A673 (cell line): ENCODE measurements around the gene B3GNT2. TPM values are rescaled to one million over a fixed set of nuclear protein-coding genes. Genes with fewer than 3 reads are reported as not detected.
A peak's percentile ranks its signal among the peaks of the same experiment; 100 is the strongest.

ENCODE experiments used
- BruUV-seq: library from RNA; stranded (reverse); fragments of 400-500 nt; replicated peaks from 2 replicates; lab custom pipeline; 2021; lab: Mats Ljungman, UMichigan
- CTCF ChIA-PET: fragments of 300-600 bp; sonication (Branson Sonifier 250); formaldehyde crosslinking; loops from one replicate; lab custom pipeline; 2022; ENCODE audit warnings: antibody characterized with exemption; lab: Charles Lee
- POLR2A ChIA-PET: fragments of 300-600 bp; sonication (Branson Sonifier 250); formaldehyde crosslinking; loops from one replicate; lab custom pipeline; 2022; ENCODE audit warnings: antibody characterized with exemption; ENCODE audit not compliant: low non-redundant PET; lab: Charles Lee
- DNase-seq: peaks from one replicate; pipeline ENCODE4 v3.0.0-alpha.2; 2015; ENCODE audit warnings: low spot score
- H3K27ac ChIP-seq: fragments of 200-600 bp; sonication (generic); 2 replicates; pipeline ENCODE4 v1.5.1; 2016; ENCODE audit warnings: mixed run types, low read depth, mild to moderate bottlenecking, mixed read lengths, antibody characterized with exemption, low read length; ENCODE audit not compliant: poor library complexity, severe bottlenecking
- H3K27me3 ChIP-seq: fragments of 200-600 bp; sonication (generic); replicated peaks from 2 replicates; pipeline ENCODE4 v1.6.1; 2017; ENCODE audit warnings: mixed run types, low read depth, mild to moderate bottlenecking, mixed read lengths, antibody characterized with exemption, low read length; ENCODE audit not compliant: insufficient read depth, poor library complexity
- H3K36me3 ChIP-seq: fragments of 200-600 bp; sonication (generic); 2 replicates; pipeline ENCODE4 v1.6.1; 2016; ENCODE audit warnings: mixed run types, mild to moderate bottlenecking, mixed read lengths, antibody characterized with exemption, low read length; ENCODE audit not compliant: insufficient read depth, poor library complexity, severe bottlenecking
- H3K4me1 ChIP-seq: fragments of 200-600 bp; sonication (generic); 2 replicates; pipeline ENCODE4 v1.6.1; 2017; ENCODE audit warnings: mixed run types, mild to moderate bottlenecking, mixed read lengths, antibody characterized with exemption, low read length; ENCODE audit not compliant: insufficient read depth, poor library complexity, severe bottlenecking
- H3K4me3 ChIP-seq: fragments of 200-600 bp; sonication (generic); 2 replicates; pipeline ENCODE4 v1.5.1; 2016; ENCODE audit warnings: low read depth, mixed run types, mild to moderate bottlenecking, mixed read lengths, low read length; ENCODE audit not compliant: poor library complexity, severe bottlenecking
- H3K9me3 ChIP-seq: fragments of 200-600 bp; sonication (generic); 2 replicates; pipeline ENCODE4 v1.6.1; 2016; ENCODE audit warnings: mixed run types, low read depth, mild to moderate bottlenecking, mixed read lengths, antibody characterized with exemption, low read length; ENCODE audit not compliant: poor library complexity, severe bottlenecking
- CTCF ChIP-seq: fragments of 300-800, 200-600 bp; sonication (generic); conservative IDR thresholded peaks from 2 replicates; pipeline ENCODE4 v1.5.1; 2017; ENCODE audit warnings: low read depth, mild to moderate bottlenecking, antibody characterized with exemption, low read length, moderate library complexity, mixed read lengths
- EZH2 ChIP-seq: fragments of 200-600 bp; sonication (generic); IDR thresholded peaks from 2 replicates; pipeline ENCODE4 v1.6.1; 2017; ENCODE audit warnings: borderline replicate concordance, low read depth, mild to moderate bottlenecking, mixed read lengths, antibody characterized with exemption, low read length; ENCODE audit not compliant: poor library complexity, severe bottlenecking
- intact Hi-C: fragments of 100-400 bp; cut with micrococcal nuclease; formaldehyde crosslinking; loops from one replicate; pipeline ENCODE4 v1.10.0; 2022; ENCODE audit not compliant: unreplicated experiment
- microRNA-seq: library from miRNA; unstranded; fragments of <30 nt; microRNA quantifications from one replicate; pipeline ENCODE4 v1.2.0, GENCODE V29; 2021
- total RNA-seq: library from RNA; stranded (reverse); gene quantifications from 2 replicates; pipeline ENCODE4 v1.2.3, GENCODE V29; 2021

The B3GNT2 gene
- total RNA-seq, 1 experiment from 2014 or later: 6.5 TPM

GRCh38 chr2:62270728-62271127 is 74.8 kb downstream of the B3GNT2 start:
- no peaks in the 10 kb centered on the region for H3K36me3 ChIP-seq
- intact Hi-C loops: no loop called here
- no TSS peak for BruUV-seq
- TF ChIP-seq CTCF (no peak), EZH2 (no peak)
- no peaks in the 10 kb centered on the region for H3K9me3 ChIP-seq
- no peaks in the 10 kb centered on the region for H3K27me3 ChIP-seq
- CTCF ChIA-PET: no interaction called here
- POLR2A ChIA-PET: no interaction called here
- no peaks in the 10 kb centered on the region for H3K4me1 ChIP-seq
- H3K27ac ChIP-seq: no peak overlapping the region
- H3K4me3 ChIP-seq: no peak overlapping the region
- peak; percentile 44 for DNase-seq

Small RNA genes within 50 kb of the gene (microRNA-seq; reads per million reads assigned to microRNA genes)
- not detected for gene MIR5192
